ENCODE results near the gene RBM43. TPM values are rescaled to one million over a fixed set of nuclear protein-coding genes. Genes with fewer than 3 reads are reported as not detected.

The RBM43 gene
- total and polyA plus RNA-seq, 9 donors = 5.5 to 22.0 (median 13.6) TPM

GRCh38 chr2:151251012-151251411, 10.7 kb downstream of the RBM43 start:
- Histone ChIP-seq H3K4me3 (no peak overlapping the region), H3K4me1 (ENCODE audit: insufficient read depth) (peaks cover 3% of the 10 kb centered on the region), H3K9me3 (peaks cover 0 to 7% of the 10 kb centered on the region in 2 donors), H3K27ac (no peak overlapping the region), H3K27me3 (no peaks in the 10 kb centered on the region), H3K36me3 (no peaks in the 10 kb centered on the region)
- WGBS, 3 donors = 91 to 97% (median 95%) methylated on average over 1 of the region's 1 CpG
- DNase-seq = no peak
- intact Hi-C loops (cut with DNase I) = no loop called here
- TF ChIP-seq CTCF (IDR thresholded peaks at IDR 0.05) (no peak), EP300 (IDR thresholded peaks at IDR 0.05) (no peak), POLR2A (IDR thresholded peaks at IDR 0.05) (no peak)

- no peak overlapping the region for H3K27ac ChIP-seq
- H3K4me3 ChIP-seq = no peak overlapping the region
- DNase-seq = no peak
- TF ChIP-seq POLR2A (IDR thresholded peaks at IDR 0.05) (no peak), EP300 (IDR thresholded peaks at IDR 0.05) (no peak), CTCF (IDR thresholded peaks at IDR 0.05) (no peak)
- peaks cover 0 to 7% of the 10 kb centered on the region in 2 donors for H3K9me3 ChIP-seq
- intact Hi-C loops (cut with DNase I) = loop anchor here in 1 of 4 donors (10.0 kb wide), 1 partner anchor 1653 kb away; no protein-coding TSS in a partner anchor
- no peaks in the 10 kb centered on the region for H3K27me3 ChIP-seq
- H3K36me3 ChIP-seq = no peaks in the 10 kb centered on the region
- no peaks in the 10 kb centered on the region for H3K4me1 ChIP-seq (ENCODE audit: insufficient read depth)
Observed at GRCh38 chr2:151247432-151247831, 14.2 kb downstream of the RBM43 start.

- Histone ChIP-seq H3K36me3 (no peaks in the 10 kb centered on the region), H3K27ac (no peak overlapping the region), H3K4me1 (ENCODE audit: insufficient read depth) (no peaks in the 10 kb centered on the region), H3K9me3 (peaks cover 0 to 7% of the 10 kb centered on the region in 2 donors), H3K27me3 (no peaks in the 10 kb centered on the region), H3K4me3 (no peak overlapping the region)
- WGBS, 3 donors = 89 to 95% (median 91%) methylated on average over 1 of the region's 1 CpG
- TF ChIP-seq CTCF (IDR thresholded peaks at IDR 0.05) = no peak
- TF ChIP-seq EP300 (IDR thresholded peaks at IDR 0.05) = no peak
- no peak for TF ChIP-seq POLR2A (IDR thresholded peaks at IDR 0.05)
- intact Hi-C loops (cut with DNase I) = loop anchor here in 1 of 4 donors (10.0 kb wide), 1 partner anchor 1651 kb away; no protein-coding TSS in a partner anchor
- no peak for DNase-seq
Observed at GRCh38 chr2:151246152-151246551, 15.5 kb downstream of the RBM43 start.

- Histone ChIP-seq H3K4me3 (no peak overlapping the region), H3K9me3 (no peaks in the 10 kb centered on the region), H3K27ac (no peak overlapping the region), H3K4me1 (ENCODE audit: insufficient read depth) (no peaks in the 10 kb centered on the region), H3K36me3 (no peaks in the 10 kb centered on the region), H3K27me3 (no peaks in the 10 kb centered on the region)
- DNase-seq = no peak
- TF ChIP-seq EP300 (IDR thresholded peaks at IDR 0.05) (no peak), POLR2A (IDR thresholded peaks at IDR 0.05) (no peak), CTCF (IDR thresholded peaks at IDR 0.05) (no peak)
- 78 to 86% (median 81%) methylated on average over 3 of the region's 3 CpGs for WGBS, 3 donors
- intact Hi-C loops (cut with DNase I) = loop anchor here in 1 of 4 donors (10.0 kb wide), 1 partner anchor 1649 kb away; no protein-coding TSS in a partner anchor
Observed at GRCh38 chr2:151243468-151243867, 18.2 kb downstream of the RBM43 start.
